ENCODE data around the gene CARM1. TPM values are rescaled to one million over a fixed set of nuclear protein-coding genes. Genes with fewer than 3 reads are reported as not detected.

CARM1 gene
- total and polyA plus RNA-seq, 2 of the 13 experiments (the other 11 are each of a cell fraction or from before 2014, with no cell fraction given), result 27.6 to 55.8 TPM

DNA sequence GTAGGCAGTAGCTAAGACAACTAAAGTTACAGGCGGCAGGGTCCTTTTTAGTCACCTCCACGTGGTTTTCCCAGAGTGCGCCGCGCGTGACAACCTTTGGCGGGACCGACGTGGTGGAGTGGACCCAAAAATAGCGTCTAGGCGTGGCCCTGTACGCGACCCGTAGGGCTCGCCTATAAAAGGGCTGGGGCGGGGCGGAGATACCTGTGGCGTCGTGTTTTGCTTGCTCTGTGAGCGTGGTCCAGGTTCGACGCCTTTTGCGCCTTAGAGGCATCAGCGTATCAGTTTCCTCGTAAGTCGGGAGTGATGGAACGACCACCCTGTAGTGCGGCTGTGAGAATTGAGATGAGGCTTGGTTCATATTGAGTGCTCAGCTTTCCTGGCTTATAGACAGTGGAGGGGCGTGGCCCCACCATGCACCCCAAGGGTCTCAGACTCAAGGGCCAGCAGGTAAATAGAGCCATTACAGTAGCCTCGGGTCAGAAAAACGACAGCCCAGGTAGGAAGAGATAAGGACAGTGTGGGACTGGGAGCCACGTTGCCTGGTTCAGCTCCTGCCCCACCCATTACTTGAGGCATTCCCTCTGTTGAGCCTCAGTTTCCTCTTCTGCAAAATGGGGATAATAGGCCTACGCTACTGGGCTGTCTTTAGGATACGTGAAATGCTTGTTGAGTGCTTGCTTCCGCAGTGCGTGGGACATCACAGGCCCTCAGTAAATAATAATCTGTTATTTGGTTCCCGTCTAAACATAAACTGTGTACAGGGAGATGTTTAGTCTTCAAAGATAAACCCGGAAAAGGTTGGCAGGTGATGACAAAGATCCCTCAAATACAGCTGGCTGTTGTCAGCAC, 34.6 kb upstream of the CARM1 start (continued):
- TF ChIP-seq ARNT2 (CRISPR knock-in tag; IDR thresholded peaks at IDR 0.05; ENCODE audit: low read depth), result peak; percentile 61
- TF ChIP-seq, protein P1, sequence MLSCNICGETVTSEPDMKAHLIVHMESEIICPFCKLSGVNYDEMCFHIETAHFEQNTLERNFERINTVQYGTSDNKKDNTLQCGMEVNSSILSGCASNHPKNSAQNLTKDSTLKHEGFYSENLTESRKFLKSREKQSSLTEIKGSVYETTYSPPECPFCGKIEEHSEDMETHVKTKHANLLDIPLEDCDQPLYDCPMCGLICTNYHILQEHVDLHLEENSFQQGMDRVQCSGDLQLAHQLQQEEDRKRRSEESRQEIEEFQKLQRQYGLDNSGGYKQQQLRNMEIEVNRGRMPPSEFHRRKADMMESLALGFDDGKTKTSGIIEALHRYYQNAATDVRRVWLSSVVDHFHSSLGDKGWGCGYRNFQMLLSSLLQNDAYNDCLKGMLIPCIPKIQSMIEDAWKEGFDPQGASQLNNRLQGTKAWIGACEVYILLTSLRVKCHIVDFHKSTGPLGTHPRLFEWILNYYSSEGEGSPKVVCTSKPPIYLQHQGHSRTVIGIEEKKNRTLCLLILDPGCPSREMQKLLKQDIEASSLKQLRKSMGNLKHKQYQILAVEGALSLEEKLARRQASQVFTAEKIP (CRISPR knock-in tag; IDR thresholded peaks at IDR 0.05; ENCODE audit: borderline replicate concordance), result no peak
- 0 out of 2 replicates have a peak, but pooled peaks have one; percentile 52 for TF ChIP-seq ZNF337 (CRISPR knock-in tag; IDR thresholded peaks at IDR 0.05; ENCODE audit: borderline replicate concordance, low read depth)
- no peak for TF ChIP-seq MED13 (CRISPR knock-in tag; IDR thresholded peaks at IDR 0.05)
- peak; percentile 87; the same call in 1 of the 2 replicates for TF ChIP-seq ZNF879 (CRISPR knock-in tag; IDR thresholded peaks at IDR 0.05)
- TF ChIP-seq ARNTL (CRISPR knock-in tag; IDR thresholded peaks at IDR 0.05), result peak; percentile 47; the same call in 1 of the 2 replicates
- no peak for TF ChIP-seq HOXD1 (CRISPR knock-in tag; IDR thresholded peaks at IDR 0.05)
- TF ChIP-seq ZNF552 (CRISPR knock-in tag; IDR thresholded peaks at IDR 0.05; ENCODE audit: borderline replicate concordance), result no peak
- peak; percentile 30; the same call in 1 of the 2 replicates for TF ChIP-seq ZNF12 (CRISPR knock-in tag; IDR thresholded peaks at IDR 0.05)
- TF ChIP-seq REPIN1 (CRISPR knock-in tag; IDR thresholded peaks at IDR 0.05; ENCODE audit: borderline replicate concordance, low read depth), result peak; percentile 58; the same call in 1 of the 2 replicates
- TF ChIP-seq ZNF350 (CRISPR knock-in tag; IDR thresholded peaks at IDR 0.05; ENCODE audit: borderline replicate concordance, low read depth), result peak; percentile 88; the same call in 1 of the 2 replicates
- peak; percentile 77; the same call in 1 of the 2 replicates for TF ChIP-seq ZNF670 (CRISPR knock-in tag; IDR thresholded peaks at IDR 0.05; ENCODE audit: borderline replicate concordance)
- no peak; the same call in 1 of the 2 replicates for TF ChIP-seq NFIC (IDR thresholded peaks at IDR 0.05; ENCODE audit: low read length)
- TF ChIP-seq NCOR1 (IDR thresholded peaks at IDR 0.05; ENCODE audit: borderline replicate concordance, low read length), result no peak
- 0 out of 2 replicates have a peak, but pooled peaks have one; percentile 34 for TF ChIP-seq KMT2B (CRISPR knock-in tag; IDR thresholded peaks at IDR 0.05)
- TF ChIP-seq FOXC1 (CRISPR knock-in tag; IDR thresholded peaks at IDR 0.05; ENCODE audit: borderline replicate concordance), result peak; percentile 44
- TF ChIP-seq ZNF263 (CRISPR knock-in tag; IDR thresholded peaks at IDR 0.05), result no peak; the same call in 1 of the 2 replicates
- TF ChIP-seq, protein P2, sequence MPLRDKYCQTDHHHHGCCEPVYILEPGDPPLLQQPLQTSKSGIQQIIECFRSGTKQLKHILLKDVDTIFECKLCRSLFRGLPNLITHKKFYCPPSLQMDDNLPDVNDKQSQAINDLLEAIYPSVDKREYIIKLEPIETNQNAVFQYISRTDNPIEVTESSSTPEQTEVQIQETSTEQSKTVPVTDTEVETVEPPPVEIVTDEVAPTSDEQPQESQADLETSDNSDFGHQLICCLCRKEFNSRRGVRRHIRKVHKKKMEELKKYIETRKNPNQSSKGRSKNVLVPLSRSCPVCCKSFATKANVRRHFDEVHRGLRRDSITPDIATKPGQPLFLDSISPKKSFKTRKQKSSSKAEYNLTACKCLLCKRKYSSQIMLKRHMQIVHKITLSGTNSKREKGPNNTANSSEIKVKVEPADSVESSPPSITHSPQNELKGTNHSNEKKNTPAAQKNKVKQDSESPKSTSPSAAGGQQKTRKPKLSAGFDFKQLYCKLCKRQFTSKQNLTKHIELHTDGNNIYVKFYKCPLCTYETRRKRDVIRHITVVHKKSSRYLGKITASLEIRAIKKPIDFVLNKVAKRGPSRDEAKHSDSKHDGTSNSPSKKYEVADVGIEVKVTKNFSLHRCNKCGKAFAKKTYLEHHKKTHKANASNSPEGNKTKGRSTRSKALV (CRISPR knock-in tag; IDR thresholded peaks at IDR 0.05), result 0 out of 2 replicates have a peak, but pooled peaks have one; percentile 32
- TF ChIP-seq, protein P3, sequence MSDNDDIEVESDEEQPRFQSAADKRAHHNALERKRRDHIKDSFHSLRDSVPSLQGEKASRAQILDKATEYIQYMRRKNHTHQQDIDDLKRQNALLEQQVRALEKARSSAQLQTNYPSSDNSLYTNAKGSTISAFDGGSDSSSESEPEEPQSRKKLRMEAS (IDR thresholded peaks at IDR 0.05), result peak; percentile 99
